Measurements from ENCODE around the gene OSBP. TPM values are rescaled to one million over a fixed set of nuclear protein-coding genes. Genes with fewer than 3 reads are reported as not detected.
"Not testable (repeated sequence)": the region's sequence is repeated elsewhere in the genome, so short reads cannot be mapped to it uniquely, and the experiment has no call there.

The OSBP gene
- total RNA-seq, 1 donor from 2014 or later = 35.1 TPM

DNA sequence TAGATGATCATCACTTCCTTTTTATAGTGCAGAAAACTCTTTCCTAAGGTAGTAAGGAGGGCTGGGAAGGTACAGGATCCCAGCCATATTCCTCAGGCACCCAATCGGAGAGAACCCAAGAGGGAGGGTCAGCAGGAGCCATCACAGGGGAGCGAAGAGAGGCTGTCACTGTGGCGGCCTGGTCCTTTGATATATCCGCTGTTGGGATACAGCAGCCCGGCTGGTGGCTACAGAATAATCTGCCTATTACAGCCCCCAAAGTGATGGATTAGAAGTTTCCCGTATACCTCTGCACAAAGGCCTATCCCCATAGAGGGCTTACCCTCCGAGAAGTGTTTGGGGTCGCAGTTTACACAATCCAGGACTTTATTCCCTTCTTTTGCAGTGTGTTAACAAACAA, 55.7 kb downstream of the OSBP start:
- no peak for DNase-seq (ENCODE audit: low spot score)
- intact Hi-C loops (cut with DNase I) = loop anchor here (2.0 to 10.0 kb wide), 3 partner anchors 57 to 195 kb away; partner anchors contain the start of genes OSBP, PATL1 and STX3

DNA sequence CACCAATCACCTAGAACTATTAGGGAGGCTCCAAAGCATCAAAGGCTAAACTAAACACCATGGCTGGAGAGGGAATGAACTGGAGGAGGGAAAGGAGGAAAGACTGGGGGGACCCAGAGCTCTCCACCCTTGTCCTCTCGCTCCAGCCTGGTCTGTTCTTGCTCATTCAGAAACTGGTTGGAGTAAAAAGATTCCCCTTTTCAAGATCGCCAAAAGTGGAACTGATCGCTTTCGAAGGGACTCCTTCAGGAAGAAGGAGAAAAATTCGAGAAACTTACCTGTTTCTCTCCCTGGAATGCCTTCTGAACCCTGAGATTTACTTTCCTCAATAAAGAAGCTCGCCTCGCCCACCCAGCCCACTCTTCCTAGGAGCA, 57.3 kb downstream of the OSBP start:
- intact Hi-C loops (cut with DNase I) = loop anchor here (10.0 kb wide), 1 partner anchor 197 kb away; the partner anchor contains the start of gene STX3
- no peak for DNase-seq (ENCODE audit: low spot score)

DNA sequence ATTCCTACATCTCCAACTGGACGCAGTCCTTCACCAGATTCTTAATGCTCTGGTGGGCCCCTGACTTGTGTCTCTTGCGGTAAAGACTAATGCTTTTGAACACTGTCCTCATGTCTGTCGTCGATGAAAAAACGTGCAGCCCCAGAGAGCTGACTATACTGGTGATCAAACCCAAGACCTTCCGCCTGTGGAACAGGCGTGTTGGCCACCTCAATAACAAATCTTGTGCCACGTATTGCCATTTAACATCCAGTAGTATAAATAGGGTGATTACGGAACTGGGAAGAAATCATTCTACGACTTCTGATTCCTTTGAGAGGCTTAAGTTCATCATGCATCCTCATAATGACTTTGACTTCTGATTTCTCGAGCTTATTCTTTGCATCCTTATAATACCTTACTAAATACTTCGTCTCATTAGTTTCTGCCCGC, 58.6 kb downstream of the OSBP start:
- no peak for DNase-seq (ENCODE audit: low spot score)
- intact Hi-C loops (cut with DNase I) = loop anchor here (10.0 kb wide), 1 partner anchor 198 kb away; the partner anchor contains the start of gene STX3

DNA sequence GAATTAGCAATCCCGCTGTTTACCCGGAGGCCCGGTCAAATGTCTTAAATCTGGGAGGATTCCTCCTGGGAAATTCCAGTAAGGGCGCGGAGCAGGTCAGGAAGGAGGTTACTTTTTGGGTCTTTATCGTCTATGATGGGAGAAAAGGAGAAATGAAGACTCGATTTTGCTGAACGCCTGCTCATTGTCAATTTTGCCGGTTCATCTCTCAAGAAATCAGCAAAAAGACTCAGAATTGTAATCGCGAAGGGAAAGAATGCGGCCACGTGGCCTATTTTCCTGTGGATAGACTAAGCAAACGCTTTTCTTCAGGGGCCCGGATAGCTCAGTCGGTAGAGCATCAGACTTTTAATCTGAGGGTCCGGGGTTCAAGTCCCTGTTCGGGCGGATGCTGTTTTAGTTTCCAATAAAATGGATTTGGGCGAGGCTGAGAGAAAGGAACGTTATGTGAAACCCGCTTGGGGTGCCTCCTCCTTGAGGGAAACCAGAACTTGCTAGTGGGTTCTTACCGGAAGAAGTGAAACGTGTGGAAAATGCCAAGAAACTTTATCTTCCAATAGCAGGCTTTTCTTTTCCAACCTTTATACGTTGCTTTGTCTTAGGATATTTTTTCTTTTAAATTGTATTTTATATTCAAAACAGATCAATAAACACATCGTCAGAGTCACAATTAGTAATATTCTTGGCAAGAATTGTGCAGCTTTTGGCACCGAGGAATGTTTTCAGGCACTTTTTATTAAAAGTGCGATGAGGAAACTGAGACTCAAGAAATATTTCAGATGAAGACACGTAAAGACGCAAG, 59.3 kb downstream of the OSBP start:
- intact Hi-C loops (cut with DNase I) = loop anchor here (10.0 kb wide), 1 partner anchor 198 kb away; the partner anchor contains the start of gene STX3
- no peak for DNase-seq (ENCODE audit: low spot score)

DNA sequence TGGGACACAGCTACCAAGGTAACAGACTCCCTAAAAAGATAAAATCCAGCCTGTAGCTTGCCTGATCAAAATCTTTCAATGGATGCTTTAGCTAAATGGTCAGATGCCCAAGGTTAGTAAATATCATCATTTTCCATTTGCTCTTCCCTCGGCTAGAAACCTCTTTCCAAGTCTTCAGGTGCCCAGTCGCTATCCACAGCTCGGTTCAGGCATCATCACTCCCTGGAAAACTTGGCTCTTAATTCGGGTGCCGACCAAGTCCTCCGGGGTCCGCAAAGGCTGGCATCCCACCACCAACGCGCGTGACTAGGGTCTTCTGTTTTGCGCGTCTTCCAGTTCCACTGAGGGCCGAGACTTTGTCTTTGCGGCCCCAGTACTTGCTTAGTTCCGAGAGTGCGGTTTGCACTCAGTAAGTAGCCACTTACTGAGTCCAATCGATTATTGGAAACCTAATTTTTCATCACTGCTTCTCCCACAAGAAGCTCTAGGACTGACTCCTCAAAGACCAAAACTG, 59.9 kb downstream of the OSBP start:
- DNase-seq (ENCODE audit: low spot score) = no peak
- intact Hi-C loops (cut with DNase I) = loop anchor here (10.0 kb wide), 1 partner anchor 199 kb away; the partner anchor contains the start of gene STX3

DNA sequence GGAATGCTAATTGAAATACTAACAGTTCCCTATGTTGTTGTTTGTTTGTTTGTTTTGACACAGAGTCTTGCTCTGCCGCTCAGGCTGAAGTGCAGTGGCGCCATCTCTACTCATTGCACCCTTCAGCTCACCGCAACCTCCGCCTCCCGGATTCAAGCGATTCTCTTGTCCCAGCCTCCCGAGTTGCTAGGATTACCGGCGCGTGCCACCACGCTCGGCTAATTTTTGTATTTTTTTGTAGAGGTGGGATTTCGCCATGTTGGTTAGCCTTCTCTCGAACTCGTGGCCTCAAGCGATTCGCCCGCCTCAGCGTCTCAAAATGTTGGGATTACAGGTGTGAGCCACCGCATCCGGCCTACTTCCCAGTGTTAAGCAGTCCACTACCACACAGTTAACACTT, 62.3 kb downstream of the OSBP start:
- intact Hi-C loops (cut with DNase I) = loop anchor here (10.0 kb wide), 1 partner anchor 201 kb away; the partner anchor contains the start of gene STX3
- DNase-seq (ENCODE audit: low spot score) = no peak

DNA sequence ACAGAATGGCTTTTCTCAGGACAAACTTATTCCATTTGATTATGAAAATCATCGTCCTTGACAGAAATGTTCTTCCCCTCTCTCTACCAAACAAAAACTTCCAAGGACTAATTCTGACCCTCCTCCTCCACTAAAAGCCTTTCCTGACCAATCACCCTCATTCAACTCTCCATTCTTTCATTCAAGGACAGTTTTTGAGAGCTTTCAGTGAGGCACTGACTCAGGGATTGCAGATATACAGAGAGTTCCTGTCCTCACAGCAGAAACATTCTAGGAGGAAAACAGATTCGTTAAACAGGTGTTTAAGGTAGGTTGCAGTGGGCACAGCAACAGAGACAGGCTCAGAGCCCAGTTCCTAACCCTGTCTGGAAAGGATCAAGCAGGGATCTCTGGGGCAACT, 62.7 kb downstream of the OSBP start:
- intact Hi-C loops (cut with DNase I) = loop anchor here (10.0 kb wide), 1 partner anchor 202 kb away; the partner anchor contains the start of gene STX3
- DNase-seq (ENCODE audit: low spot score) = no peak

DNA sequence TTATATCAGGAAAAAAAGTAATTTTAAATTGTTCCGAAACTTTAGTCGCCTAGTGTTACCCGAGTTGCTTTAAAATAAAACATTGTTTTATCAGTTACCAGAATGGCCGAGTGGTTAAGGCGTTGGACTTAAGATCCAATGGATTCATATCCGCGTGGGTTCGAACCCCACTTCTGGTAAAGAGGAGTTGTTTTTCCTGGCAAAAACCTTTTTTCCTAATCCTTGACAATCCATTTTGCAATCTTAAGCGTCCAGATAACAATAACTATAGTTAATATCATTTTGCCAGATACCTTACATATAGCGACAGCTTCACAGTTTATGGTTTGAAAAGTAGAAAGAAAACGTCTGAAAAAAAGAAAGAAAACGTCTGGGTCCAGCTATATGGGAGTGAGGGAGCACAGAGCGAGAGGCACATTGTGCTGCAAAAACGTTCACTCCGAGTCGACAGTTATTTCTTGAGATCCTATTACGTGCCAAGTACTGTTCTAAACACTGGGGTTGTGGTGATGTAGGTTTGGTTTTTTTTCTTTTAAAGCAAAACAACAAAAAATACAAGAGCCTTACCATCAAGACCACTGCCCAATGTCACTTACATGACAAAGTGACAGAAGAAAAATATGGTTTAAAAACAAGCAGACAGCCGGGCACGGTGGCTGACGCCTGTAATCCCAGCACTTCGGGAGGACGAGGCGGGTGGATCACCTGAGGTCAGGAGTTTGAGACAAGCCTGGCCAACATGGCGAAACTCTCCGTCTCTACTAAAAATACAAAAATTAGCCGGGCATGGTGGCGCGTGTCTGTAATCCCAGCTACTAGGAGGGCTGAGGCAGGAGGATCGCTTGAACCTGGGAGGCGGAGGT, 63.7 kb downstream of the OSBP start:
- no peak for DNase-seq (ENCODE audit: low spot score)
- intact Hi-C loops (cut with DNase I) = loop anchor here (10.0 kb wide), 1 partner anchor 203 kb away; the partner anchor contains the start of gene STX3

DNA sequence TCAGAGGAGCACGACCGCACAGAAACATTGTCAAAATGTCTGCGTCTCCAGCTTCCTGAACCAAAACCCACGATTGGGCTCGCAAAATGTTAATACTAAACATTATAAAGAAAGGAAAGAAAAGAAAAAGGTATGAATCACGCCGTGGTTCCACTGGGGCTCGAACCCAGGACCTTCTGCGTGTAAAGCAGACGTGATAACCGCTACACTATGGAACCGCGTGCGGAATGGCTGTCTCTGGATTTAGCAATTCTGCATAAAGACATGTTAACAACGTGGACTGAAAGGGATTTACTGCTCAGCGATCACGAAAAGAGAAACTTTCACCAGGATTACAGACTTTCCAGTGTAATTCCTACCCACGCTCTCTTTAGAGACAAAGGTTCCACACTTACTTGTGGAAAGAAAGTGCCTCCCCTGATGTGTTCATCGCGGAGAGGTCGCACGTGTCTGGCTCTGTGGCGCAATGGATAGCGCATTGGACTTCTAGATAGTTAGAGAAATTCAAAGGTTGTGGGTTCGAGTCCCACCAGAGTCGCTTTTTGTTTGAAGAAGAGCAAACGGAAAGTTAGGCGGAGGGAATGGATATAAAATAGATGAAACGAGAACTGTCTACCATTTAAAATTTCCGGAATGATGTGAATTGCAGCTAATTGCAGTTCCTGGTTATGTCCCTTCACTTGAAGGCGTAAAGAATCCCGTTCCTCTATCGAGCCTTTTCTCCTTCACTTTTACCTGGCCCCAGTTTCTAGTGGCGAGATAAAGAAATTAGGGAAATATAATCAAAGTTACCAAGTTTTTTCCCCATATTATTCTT, 64.5 kb downstream of the OSBP start:
- peak; percentile 77 for DNase-seq (ENCODE audit: low spot score)
- intact Hi-C loops (cut with DNase I) = loop anchor here (10.0 kb wide), 1 partner anchor 204 kb away; the partner anchor contains the start of gene STX3

DNA sequence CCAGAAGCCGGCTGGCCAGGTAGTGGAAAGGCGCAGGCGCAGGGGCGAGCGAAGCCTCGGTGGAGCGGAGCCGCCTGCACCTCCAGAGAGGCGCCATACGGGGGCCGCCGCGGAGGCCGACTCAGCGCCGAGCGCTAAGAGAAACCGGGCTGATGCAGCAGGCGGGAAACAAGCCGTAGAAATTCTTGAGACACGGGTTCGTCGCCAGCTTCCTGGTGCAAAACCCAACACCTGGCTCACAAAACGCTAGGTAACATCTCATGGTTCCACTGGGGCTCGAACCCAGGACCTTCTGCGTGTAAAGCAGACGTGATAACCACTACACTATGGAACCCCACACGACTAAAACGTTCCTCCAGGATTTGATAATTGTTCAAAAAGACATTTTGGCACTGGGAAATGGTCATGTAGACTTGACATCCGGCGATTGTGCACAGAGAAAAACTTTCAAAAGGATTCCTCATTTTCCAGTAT, 65.2 kb downstream of the OSBP start:
- intact Hi-C loops (cut with DNase I) = loop anchor here (10.0 kb wide), 1 partner anchor 204 kb away; the partner anchor contains the start of gene STX3
- DNase-seq (ENCODE audit: low spot score) = peak; percentile 84

DNA sequence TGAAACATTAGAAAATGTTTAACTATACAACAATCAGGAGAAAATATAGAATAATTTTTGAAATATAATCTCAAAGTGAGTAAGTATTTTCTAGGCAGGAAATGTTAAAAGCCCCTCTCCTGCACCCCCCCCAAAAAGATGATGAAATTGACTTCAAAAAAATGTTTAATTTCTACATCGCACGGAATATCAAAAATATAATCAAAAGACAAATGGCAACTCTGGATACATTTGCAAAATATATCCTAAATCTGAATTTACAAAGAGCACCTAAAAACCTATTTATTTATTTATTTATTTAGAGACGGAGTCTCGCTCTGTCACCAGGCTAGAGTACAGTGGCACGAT, 67.3 kb downstream of the OSBP start:
- intact Hi-C loops (cut with DNase I) = no loop called here
- DNase-seq (ENCODE audit: low spot score) = no peak

DNA sequence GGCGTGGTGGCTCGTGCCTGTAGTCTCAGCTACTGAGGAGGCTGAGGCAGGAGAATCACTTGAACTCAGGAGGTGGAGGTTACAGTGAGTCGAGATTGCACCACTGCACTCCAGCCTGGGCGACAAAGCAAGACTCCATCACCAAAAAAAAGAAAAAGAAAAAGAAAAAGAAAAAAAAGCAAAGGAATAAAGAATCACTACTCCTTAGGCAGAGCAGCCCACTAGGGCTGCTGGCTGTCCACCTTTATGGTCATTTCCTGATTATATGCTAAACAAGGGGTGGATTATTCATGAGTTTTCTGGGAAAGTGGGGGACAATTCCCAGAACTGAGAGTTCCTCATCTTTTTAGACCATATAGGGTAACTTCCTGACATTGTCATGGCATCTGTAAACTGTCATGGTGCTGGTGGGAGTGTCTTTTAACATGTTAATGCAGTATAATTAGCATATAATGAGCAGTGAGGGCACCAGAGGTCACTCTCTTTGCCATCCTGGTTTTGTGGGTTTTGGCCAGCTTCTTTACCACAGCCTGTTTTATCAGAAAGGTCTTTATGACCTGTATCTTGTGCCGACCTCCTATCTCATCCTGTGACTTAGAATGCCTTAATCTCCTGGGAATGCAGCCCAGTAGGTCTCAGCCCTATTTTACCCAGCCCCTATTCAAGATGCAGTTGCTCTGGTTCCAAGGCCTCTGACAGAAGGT, 67.8 kb downstream of the OSBP start:
- intact Hi-C loops (cut with DNase I); DNase-seq (ENCODE audit: low spot score): not testable (repeated sequence)

DNA sequence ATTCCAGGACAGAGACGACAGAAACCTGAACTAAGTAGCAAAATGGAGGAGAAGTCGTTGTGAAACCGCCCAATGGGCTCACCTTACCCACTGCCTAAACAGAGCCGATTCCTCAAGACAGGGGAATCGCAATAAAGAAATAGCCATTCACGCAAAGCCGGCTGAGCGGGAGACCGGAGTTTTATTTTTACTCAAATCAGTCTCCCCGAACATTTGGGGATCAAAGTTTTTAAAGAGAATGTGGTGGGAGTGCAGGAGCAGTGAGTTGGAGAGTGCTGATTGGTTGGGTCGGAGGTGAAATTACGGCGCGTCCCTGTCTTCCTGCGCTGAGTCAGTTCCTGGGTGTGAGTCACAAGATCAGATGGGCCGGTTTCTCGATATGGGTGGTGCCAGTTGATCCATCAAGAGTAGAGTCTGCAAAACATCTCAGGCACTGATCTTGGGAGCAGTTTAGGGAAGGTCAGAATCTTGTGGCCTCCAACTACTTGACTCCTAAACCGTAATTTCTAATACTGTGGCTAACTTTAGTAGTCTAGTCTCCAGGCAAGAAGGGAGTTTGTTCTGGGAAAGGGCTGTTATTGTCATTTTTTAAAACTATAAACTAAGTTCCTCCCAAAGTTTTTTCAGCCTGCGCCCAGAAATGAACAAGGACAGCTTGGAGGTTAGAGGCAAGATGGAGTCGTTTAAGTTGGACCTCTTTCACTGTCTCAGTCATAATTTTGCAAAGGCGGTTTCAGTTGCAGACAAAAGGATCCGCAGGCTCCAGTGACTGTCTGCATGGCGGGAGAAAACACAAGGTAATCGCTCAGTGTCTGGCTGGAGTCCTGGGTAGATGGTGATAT, 70.2 kb downstream of the OSBP start:
- intact Hi-C loops (cut with DNase I) = no loop called here
- DNase-seq (ENCODE audit: low spot score) = no peak

DNA sequence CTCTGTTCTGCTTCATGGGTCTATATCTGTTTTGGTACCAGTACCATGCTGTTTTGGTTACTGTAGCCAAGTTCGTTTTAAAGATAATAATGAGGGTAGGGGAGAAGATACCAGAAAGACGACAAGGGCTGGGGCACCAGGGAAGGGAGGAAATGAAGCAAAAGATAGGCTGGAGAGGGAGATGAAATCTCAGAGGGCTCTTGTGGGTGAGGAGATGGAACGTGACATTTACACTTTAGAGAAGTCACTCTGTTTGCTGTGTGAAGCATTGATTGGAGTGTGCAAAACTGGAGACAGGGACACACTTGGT, 70.8 kb downstream of the OSBP start:
- intact Hi-C loops (cut with DNase I) = no loop called here
- no peak for DNase-seq (ENCODE audit: low spot score)

DNA sequence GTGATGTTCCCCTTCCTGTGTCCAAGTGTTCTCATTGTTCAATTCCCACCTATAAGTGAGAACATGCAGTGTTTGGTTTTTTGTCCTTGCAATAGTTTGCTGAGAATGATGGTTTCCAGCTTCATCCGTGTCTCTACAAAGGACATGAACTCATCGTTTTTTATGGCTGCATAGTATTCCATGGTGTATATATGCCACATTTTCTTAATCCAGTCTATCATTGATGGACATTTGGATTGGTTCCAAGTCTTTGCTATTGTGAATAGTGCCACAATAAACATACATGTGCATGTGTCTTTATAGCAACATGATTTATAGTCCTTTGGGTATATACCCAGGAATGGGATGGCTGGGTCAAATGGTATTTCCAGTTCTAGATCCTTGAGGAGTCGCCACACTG, 71.9 kb downstream of the OSBP start:
- intact Hi-C loops (cut with DNase I); DNase-seq (ENCODE audit: low spot score): not testable (repeated sequence)

DNA sequence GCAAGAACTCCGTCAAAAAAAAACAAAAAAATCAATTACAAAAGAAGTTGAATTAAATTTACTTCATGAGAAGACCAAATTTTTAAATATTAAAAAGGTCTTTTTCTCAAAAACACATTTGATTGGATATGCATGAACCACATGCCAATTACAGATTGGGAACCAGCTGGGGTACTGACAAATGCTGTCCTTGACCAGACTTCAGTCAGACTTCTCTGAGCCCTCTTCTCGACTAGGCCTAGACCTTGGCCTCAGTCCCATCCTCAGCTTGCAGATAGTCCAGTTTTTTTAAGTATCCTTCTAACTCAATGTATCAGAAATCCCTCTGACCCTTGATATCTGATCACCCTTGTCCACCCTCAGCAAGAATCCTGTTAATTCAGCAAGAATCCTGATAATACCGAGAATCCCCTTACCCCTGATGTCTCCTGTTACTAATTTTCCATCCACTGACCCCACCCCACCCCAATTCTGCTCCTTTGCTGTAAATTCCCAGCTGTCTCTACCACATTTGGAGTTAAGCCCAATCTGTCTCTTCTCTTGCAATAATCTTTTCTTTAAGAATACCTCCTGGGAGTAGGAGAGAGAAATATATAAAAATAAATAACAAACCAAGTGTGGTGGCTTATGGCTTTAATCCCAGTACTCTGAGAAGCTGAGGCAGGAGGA, 73.3 kb downstream of the OSBP start:
- intact Hi-C loops (cut with DNase I) = no loop called here
- DNase-seq (ENCODE audit: low spot score) = no peak

DNA sequence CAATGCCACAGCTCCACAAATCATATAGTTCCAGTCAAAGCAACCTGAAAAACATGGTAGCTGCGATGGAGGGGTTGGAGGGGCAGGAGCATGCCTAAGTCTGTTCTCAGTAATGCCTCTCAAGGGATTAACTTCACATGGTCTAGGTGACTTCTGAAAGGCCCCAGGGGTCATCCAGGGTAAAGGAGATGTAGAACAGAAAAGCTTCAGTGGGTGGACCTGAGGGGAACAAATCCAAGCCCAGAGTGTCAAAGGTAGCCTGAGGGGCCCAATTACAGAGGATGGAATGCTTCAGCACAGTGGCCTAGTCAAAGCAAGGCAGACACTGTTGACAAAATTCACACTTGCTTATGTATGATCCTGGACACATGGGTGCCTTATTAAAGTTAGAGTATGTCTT, 80.9 kb downstream of the OSBP start:
- no peak for DNase-seq (ENCODE audit: low spot score)
- intact Hi-C loops (cut with DNase I) = no loop called here

All from cardiac septum (tissue), 1 donor.